Measurements from ENCODE around the gene MCC.
"Not testable (repeated sequence)": the region's sequence is repeated elsewhere in the genome, so short reads cannot be mapped to it uniquely, and the experiment has no call there.

MCC gene

DNA sequence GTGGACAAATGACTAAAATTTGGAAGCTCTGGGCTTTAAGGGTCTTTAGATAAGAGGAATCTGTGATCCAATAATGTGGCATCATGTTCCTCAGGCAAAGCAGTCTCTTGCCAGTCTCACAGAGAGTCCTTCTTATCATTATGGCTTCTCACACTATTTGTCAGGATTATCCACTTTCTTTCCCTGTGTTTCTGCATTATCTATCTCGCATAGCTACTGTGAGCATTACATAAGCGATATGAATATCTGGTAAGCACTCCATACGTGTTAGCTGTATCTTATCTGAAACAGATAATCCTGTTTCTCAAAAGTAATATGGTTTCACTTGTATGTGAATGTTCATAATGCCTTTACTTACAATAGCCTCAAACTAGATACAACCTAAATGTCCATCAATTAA lies 9.6 kb downstream of the MCC start:
- H3K4me3 Mint-ChIP-seq, result no peak overlapping the region
- no peaks in the 10 kb centered on the region for H3K4me1 Mint-ChIP-seq
- TF ChIP-seq, protein P1, sequence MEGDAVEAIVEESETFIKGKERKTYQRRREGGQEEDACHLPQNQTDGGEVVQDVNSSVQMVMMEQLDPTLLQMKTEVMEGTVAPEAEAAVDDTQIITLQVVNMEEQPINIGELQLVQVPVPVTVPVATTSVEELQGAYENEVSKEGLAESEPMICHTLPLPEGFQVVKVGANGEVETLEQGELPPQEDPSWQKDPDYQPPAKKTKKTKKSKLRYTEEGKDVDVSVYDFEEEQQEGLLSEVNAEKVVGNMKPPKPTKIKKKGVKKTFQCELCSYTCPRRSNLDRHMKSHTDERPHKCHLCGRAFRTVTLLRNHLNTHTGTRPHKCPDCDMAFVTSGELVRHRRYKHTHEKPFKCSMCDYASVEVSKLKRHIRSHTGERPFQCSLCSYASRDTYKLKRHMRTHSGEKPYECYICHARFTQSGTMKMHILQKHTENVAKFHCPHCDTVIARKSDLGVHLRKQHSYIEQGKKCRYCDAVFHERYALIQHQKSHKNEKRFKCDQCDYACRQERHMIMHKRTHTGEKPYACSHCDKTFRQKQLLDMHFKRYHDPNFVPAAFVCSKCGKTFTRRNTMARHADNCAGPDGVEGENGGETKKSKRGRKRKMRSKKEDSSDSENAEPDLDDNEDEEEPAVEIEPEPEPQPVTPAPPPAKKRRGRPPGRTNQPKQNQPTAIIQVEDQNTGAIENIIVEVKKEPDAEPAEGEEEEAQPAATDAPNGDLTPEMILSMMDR (IDR thresholded peaks at IDR 0.05; ENCODE audit: unreplicated experiment in 3 of 3), result no peak
- peaks cover 22% of the 10 kb centered on the region for H3K9me3 Mint-ChIP-seq
- H3K27ac Mint-ChIP-seq, result no peak overlapping the region
- H3K27me3 Mint-ChIP-seq (ENCODE audit: low read depth), result no peaks in the 10 kb centered on the region
- H3K36me3 Mint-ChIP-seq (ENCODE audit: low read depth), result no peaks in the 10 kb centered on the region

- Mint-ChIP-seq H3K4me1 (no peaks in the 10 kb centered on the region), H3K4me3 (no peak overlapping the region), H3K27ac (peak overlapping the region in 1 of 3 experiments; percentile 26), H3K27me3 (ENCODE audit: low read depth) (no peaks in the 10 kb centered on the region), H3K9me3 (peaks cover 25% of the 10 kb centered on the region), H3K36me3 (ENCODE audit: low read depth) (peaks cover 9% of the 10 kb centered on the region)
- TF ChIP-seq, protein P1 (IDR thresholded peaks at IDR 0.05; ENCODE audit: unreplicated experiment in 3 of 3), result no peak
Observed at GRCh38 chr5:113474100-113474728, 14.0 kb downstream of the MCC start.

- Mint-ChIP-seq H3K4me1 (peaks cover 9% of the 10 kb centered on the region), H3K36me3 (ENCODE audit: low read depth) (no peaks in the 10 kb centered on the region), H3K27ac (peak overlapping the region in 2 of 3 experiments; percentile 17 to 48), H3K4me3 (no peak overlapping the region), H3K27me3 (ENCODE audit: low read depth) (no peaks in the 10 kb centered on the region), H3K9me3 (peaks cover 9% of the 10 kb centered on the region)
- TF ChIP-seq, protein P1 (IDR thresholded peaks at IDR 0.05; ENCODE audit: unreplicated experiment in 3 of 3), result no peak
Observed at GRCh38 chr5:113463032-113463431, 25.2 kb downstream of the MCC start.

GRCh38 chr5:113457106-113457505 lies 31.1 kb downstream of the MCC start:
- H3K9me3 Mint-ChIP-seq; H3K36me3 Mint-ChIP-seq (ENCODE audit: low read depth); H3K4me3 Mint-ChIP-seq; H3K27ac Mint-ChIP-seq; H3K27me3 Mint-ChIP-seq (ENCODE audit: low read depth): not testable (repeated sequence)
- peaks cover 12% of the 10 kb centered on the region for H3K4me1 Mint-ChIP-seq

- no peaks in the 10 kb centered on the region for H3K9me3 Mint-ChIP-seq
- H3K4me1 Mint-ChIP-seq, result peaks cover 51% of the 10 kb centered on the region
- peak overlapping the region in 1 of 3 experiments; percentile 30 for H3K4me3 Mint-ChIP-seq
- no peaks in the 10 kb centered on the region for H3K36me3 Mint-ChIP-seq (ENCODE audit: low read depth)
- H3K27me3 Mint-ChIP-seq (ENCODE audit: low read depth), result no peaks in the 10 kb centered on the region
- TF ChIP-seq, protein P1 (IDR thresholded peaks at IDR 0.05; ENCODE audit: unreplicated experiment in 3 of 3), result no peak
- peak overlapping the region; percentile 97 to 100 (median 97) for H3K27ac Mint-ChIP-seq
Observed at GRCh38 chr5:113452941-113453340, 35.3 kb downstream of the MCC start.

DNA sequence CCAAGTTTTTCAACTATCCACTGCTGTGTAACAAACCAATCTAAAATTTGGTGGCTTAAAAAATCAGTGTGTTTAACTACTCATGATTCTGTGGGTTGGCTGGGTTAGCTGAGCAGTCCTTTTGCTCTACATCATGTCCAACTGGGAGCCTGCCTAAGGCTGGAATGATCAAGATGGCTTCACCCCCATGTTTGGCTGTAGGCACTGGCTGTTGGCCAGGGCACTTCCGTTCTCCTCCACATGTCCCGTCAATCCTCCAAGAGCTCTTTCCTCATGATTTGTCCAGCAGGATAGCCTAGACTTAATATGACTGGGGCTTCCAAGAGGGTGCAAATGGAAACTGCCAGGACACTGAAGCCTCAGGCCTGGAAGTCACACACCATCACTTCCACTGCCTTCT lies 36.5 kb downstream of the MCC start:
- TF ChIP-seq, protein P1 (IDR thresholded peaks at IDR 0.05; ENCODE audit: unreplicated experiment in 3 of 3), result no peak
- Mint-ChIP-seq H3K27ac (peak overlapping the region in 2 of 3 experiments; percentile 97 to 100), H3K4me1 (peaks cover 62% of the 10 kb centered on the region), H3K4me3 (no peak overlapping the region), H3K9me3 (peaks cover 3% of the 10 kb centered on the region), H3K36me3 (ENCODE audit: low read depth) (no peaks in the 10 kb centered on the region), H3K27me3 (ENCODE audit: low read depth) (no peaks in the 10 kb centered on the region)

Data from nephron (organoid).